PC-3 (cell line): ENCODE data around the gene CCDC30. TPM values are rescaled to one million over a fixed set of nuclear protein-coding genes. Genes with fewer than 3 reads are reported as not detected.

Experiments used
- ATAC-seq: fragments of 200-7000 bp; cut with Tn5 transposase; 2 replicates; pipeline ENCODE4 v1.9.1; 2020; ENCODE audit warnings: mild to moderate bottlenecking, moderate library complexity
- BruUV-seq: library from RNA; stranded (reverse); fragments of 400-500 nt; replicated peaks from 2 replicates; lab custom pipeline; 2021; lab: Mats Ljungman, UMichigan
- CTCF ChIA-PET: fragments of 300-600 bp; sonication (Branson Sonifier 250); formaldehyde crosslinking; loops from one replicate; lab custom pipeline; 2022; ENCODE audit warnings: antibody characterized with exemption; lab: Charles Lee
- POLR2A ChIA-PET: fragments of 300-600 bp; sonication (Branson Sonifier 250); formaldehyde crosslinking; loops from one replicate; lab custom pipeline; 2022; ENCODE audit warnings: antibody characterized with exemption; ENCODE audit not compliant: unreplicated experiment; lab: Charles Lee
- DNase-seq: peaks from one replicate; pipeline ENCODE4 v3.0.0-alpha.2; 2015
- H2AFZ ChIP-seq: fragments of 300-600 bp; sonication (generic); 2 replicates; pipeline ENCODE4 v1.6.0; 2016; ENCODE audit warnings: antibody characterized with exemption, low read length
- H3F3A ChIP-seq: fragments of 300-600 bp; sonication (generic); one replicate; pipeline ENCODE4 v1.6.0; 2017; ENCODE audit warnings: antibody characterized with exemption, low read length, control low read depth, mild to moderate bottlenecking; ENCODE audit not compliant: unreplicated experiment
- H3K27ac ChIP-seq: fragments of 300-600 bp; sonication (generic); 2 replicates; pipeline ENCODE4 v1.5.1; 2016; ENCODE audit warnings: mild to moderate bottlenecking, low read length
- H3K27me3 ChIP-seq: fragments of 300-600 bp; sonication (generic); 2 replicates; pipeline ENCODE4 v1.6.1; 2016; ENCODE audit warnings: low read length, mixed read lengths
- H3K36me3 ChIP-seq: fragments of 300-600 bp; sonication (generic); 2 replicates; pipeline ENCODE4 v1.6.1; 2016; ENCODE audit warnings: low read depth, mixed run types, low read length, mixed read lengths
- H3K4me1 ChIP-seq: fragments of 300-600 bp; sonication (generic); 2 replicates; pipeline ENCODE4 v1.5.1; 2016; ENCODE audit warnings: low read length; ENCODE audit not compliant: insufficient read depth
- H3K4me2 ChIP-seq: fragments of 300-600 bp; sonication (generic); 2 replicates; pipeline ENCODE4 v1.6.0; 2016; ENCODE audit warnings: low read length
- H3K4me3 ChIP-seq: fragments of 300-600 bp; sonication (generic); 2 replicates; pipeline ENCODE4 v1.5.1; 2016; ENCODE audit warnings: mild to moderate bottlenecking, low read length, mixed read lengths
- H3K79me2 ChIP-seq: fragments of 300-600 bp; sonication (generic); 2 replicates; pipeline ENCODE4 v1.6.1; 2017; ENCODE audit warnings: low read length, mixed read lengths
- H3K9ac ChIP-seq: fragments of 300-600 bp; sonication (generic); 2 replicates; pipeline ENCODE4 v1.6.0; 2016; ENCODE audit warnings: mild to moderate bottlenecking, low read length
- H3K9me2 ChIP-seq: fragments of 300-600 bp; sonication (generic); replicated peaks from 2 replicates; pipeline ENCODE4 v1.6.1; 2016; ENCODE audit warnings: mixed run types, low read length, mixed read lengths
- H3K9me3 ChIP-seq: fragments of 300-600 bp; sonication (generic); 2 replicates; pipeline ENCODE4 v1.6.1; 2016; ENCODE audit warnings: low read length, mixed read lengths
- H4K20me1 ChIP-seq: fragments of 300-600 bp; sonication (generic); 2 replicates; pipeline ENCODE4 v1.6.1; 2016; ENCODE audit warnings: low read length, mixed read lengths
- EZH2 ChIP-seq: fragments of 300-600 bp; sonication (generic); IDR thresholded peaks from one replicate; pipeline ENCODE4 v1.6.1; 2017; ENCODE audit warnings: antibody characterized with exemption, mild to moderate bottlenecking, low read length; ENCODE audit not compliant: unreplicated experiment
- EZH2phosphoT487 ChIP-seq: fragments of 300-600 bp; sonication (generic); IDR thresholded peaks from 2 replicates; pipeline ENCODE4 v1.6.1; 2018; ENCODE audit warnings: mild to moderate bottlenecking, antibody characterized with exemption, low read length, borderline replicate concordance
- intact Hi-C: fragments of 100-400 bp; cut with micrococcal nuclease; formaldehyde crosslinking; loops from 2 replicates; pipeline ENCODE4 v1.9.0; 2023
- total RNA-seq: library from RNA; depleted of rRNA; stranded (reverse); fragments of >200 nt; gene quantifications from 2 replicates; pipeline ENCODE4 v1.2.3, GENCODE V29; 2014
- TF ChIP-seq, protein P1 (sequence below): fragments of 300-600 bp; sonication (generic); conservative IDR thresholded peaks from 2 replicates; pipeline ENCODE4 v1.5.1; 2017; ENCODE audit warnings: antibody characterized with exemption, low read depth, mild to moderate bottlenecking, low read length

CCDC30 gene
- total RNA-seq, 1 experiment from 2014 or later, result 0.58 TPM

- intact Hi-C loops, result loop anchor here (1.0 kb wide), 1 partner anchor 47 kb away; no protein-coding TSS in a partner anchor
- H3K4me3 ChIP-seq, result no peak overlapping the region; the same call in 1 of the 2 replicates
- no peaks in the 10 kb centered on the region for H4K20me1 ChIP-seq
- H3K9ac ChIP-seq, result no peak overlapping the region
- no peaks in the 10 kb centered on the region for H3K9me3 ChIP-seq
- H3K4me1 ChIP-seq, result peaks cover 15% of the 10 kb centered on the region
- no TSS peak for BruUV-seq
- ATAC-seq (peak; percentile 98), DNase-seq (peak; percentile 85)
- H3K4me2 ChIP-seq, result peak overlapping the region; percentile 50
- ChIA-PET POLR2A (interaction anchor here (0.6 kb wide), 2 partner anchors 17 to 218 kb away, joined by 3 to 9 read pairs; no protein-coding TSS in a partner anchor), CTCF (no interaction called here)
- H3K79me2 ChIP-seq, result no peaks in the 10 kb centered on the region
- H3K36me3 ChIP-seq, result no peaks in the 10 kb centered on the region
- H2AFZ ChIP-seq, result no peak overlapping the region
- no peaks in the 10 kb centered on the region for H3F3A ChIP-seq
- H3K9me2 ChIP-seq, result no peaks in the 10 kb centered on the region
- no peaks in the 10 kb centered on the region for H3K27me3 ChIP-seq
- H3K27ac ChIP-seq, result peak overlapping the region; percentile 38
- TF ChIP-seq, protein P1, sequence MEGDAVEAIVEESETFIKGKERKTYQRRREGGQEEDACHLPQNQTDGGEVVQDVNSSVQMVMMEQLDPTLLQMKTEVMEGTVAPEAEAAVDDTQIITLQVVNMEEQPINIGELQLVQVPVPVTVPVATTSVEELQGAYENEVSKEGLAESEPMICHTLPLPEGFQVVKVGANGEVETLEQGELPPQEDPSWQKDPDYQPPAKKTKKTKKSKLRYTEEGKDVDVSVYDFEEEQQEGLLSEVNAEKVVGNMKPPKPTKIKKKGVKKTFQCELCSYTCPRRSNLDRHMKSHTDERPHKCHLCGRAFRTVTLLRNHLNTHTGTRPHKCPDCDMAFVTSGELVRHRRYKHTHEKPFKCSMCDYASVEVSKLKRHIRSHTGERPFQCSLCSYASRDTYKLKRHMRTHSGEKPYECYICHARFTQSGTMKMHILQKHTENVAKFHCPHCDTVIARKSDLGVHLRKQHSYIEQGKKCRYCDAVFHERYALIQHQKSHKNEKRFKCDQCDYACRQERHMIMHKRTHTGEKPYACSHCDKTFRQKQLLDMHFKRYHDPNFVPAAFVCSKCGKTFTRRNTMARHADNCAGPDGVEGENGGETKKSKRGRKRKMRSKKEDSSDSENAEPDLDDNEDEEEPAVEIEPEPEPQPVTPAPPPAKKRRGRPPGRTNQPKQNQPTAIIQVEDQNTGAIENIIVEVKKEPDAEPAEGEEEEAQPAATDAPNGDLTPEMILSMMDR, result no peak
- TF ChIP-seq EZH2 (no peak), EZH2phosphoT487 (no peak)
These were observed 23.1 kb upstream of the CCDC30 start for GRCh38 chr1:42439940-42440339.

DNA sequence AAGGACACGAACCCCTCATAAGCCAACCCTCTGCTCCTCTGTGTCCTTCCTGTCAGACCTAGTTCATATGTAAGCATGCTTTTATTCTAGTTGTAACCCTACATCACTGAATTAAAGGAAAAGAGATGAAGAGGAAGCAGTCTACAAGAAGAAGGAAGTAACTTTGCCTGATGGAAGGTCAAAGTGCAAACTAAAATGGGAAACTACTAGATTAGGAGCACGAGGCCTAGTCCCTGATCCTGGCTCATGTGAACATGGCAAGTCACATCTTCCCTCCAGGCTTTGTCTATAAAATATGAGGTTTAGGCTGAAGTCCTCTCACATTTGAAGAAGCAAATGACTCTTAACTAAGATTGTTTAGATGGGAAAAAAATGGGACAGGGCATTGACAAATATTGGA lies 20.4 kb upstream of the CCDC30 start:
- H3K79me2 ChIP-seq, result no peaks in the 10 kb centered on the region
- DNase-seq (no peak), ATAC-seq (no peak)
- no peak overlapping the region for H3K27ac ChIP-seq
- H3K27me3 ChIP-seq, result no peaks in the 10 kb centered on the region
- H3K9me2 ChIP-seq, result no peaks in the 10 kb centered on the region
- H3F3A ChIP-seq, result no peaks in the 10 kb centered on the region
- no peaks in the 10 kb centered on the region for H3K36me3 ChIP-seq
- H4K20me1 ChIP-seq, result no peaks in the 10 kb centered on the region
- no peak overlapping the region for H3K9ac ChIP-seq
- no TSS peak for BruUV-seq
- no peak overlapping the region for H2AFZ ChIP-seq
- peaks cover 15% of the 10 kb centered on the region for H3K4me1 ChIP-seq
- no peak overlapping the region for H3K4me3 ChIP-seq
- intact Hi-C loops, result no loop called here
- POLR2A ChIA-PET, result no interaction called here
- CTCF ChIA-PET, result no interaction called here
- H3K4me2 ChIP-seq, result no peak overlapping the region
- H3K9me3 ChIP-seq, result no peaks in the 10 kb centered on the region
- TF ChIP-seq EZH2phosphoT487 (no peak), EZH2 (no peak)
- TF ChIP-seq, protein P1, result no peak

DNA sequence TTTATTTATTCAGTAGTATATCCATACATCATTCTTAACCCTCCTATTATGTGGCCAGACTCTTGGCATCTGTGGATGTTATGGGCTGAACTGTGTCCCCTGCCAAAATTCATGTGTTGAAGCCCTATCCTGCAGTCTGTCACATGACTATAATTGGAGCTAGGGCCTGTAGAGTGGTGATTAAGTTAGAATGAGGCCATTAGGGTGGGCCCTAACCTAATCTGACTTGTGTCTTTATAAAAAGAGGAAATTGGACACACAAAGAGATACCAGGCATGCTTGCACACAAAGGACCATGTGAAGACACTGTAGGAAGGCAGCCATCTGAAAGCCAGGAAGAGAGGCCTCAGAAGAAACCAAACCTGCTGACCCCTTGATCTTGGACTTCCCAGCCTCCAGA lies 13.8 kb upstream of the CCDC30 start:
- Histone ChIP-seq H3K9me3 (no peaks in the 10 kb centered on the region), H3K79me2 (no peaks in the 10 kb centered on the region), H3K9ac (no peak overlapping the region), H3K4me2 (no peak overlapping the region), H3K4me3 (no peak overlapping the region), H3F3A (no peaks in the 10 kb centered on the region), H3K36me3 (no peaks in the 10 kb centered on the region), H3K4me1 (peaks cover 7% of the 10 kb centered on the region), H3K27me3 (no peaks in the 10 kb centered on the region), H4K20me1 (no peaks in the 10 kb centered on the region), H3K9me2 (no peaks in the 10 kb centered on the region), H2AFZ (no peak overlapping the region), H3K27ac (no peak overlapping the region)
- POLR2A ChIA-PET, result no interaction called here
- TF ChIP-seq EZH2phosphoT487, result no peak
- TF ChIP-seq EZH2, result no peak
- TF ChIP-seq, protein P1, result no peak
- ATAC-seq, result no peak
- CTCF ChIA-PET, result no interaction called here
- intact Hi-C loops, result no loop called here
- no TSS peak for BruUV-seq
- no peak for DNase-seq
